Nephron (organoid): ENCODE results near the gene DNAJC1.
A peak's percentile ranks its signal among the peaks of the same experiment; 100 is the strongest.

Experiments
- H3K27ac Mint-ChIP-seq, 3 experiments: 2 replicates each; pipeline ENCODE4 v1.8.0; 2020; ENCODE audit warnings: mixed read lengths in 3 of 3, mild to moderate bottlenecking in 2 of 3, moderate library complexity in 1 of 3
- H3K27me3 Mint-ChIP-seq: 2 replicates; pipeline ENCODE4 v1.8.0; 2021; ENCODE audit warnings: low read depth, mild to moderate bottlenecking, moderate library complexity, mixed read lengths
- H3K36me3 Mint-ChIP-seq: 2 replicates; pipeline ENCODE4 v1.8.0; 2020; ENCODE audit warnings: low read depth, mixed read lengths
- H3K4me1 Mint-ChIP-seq: 2 replicates; pipeline ENCODE4 v1.8.0; 2020; ENCODE audit warnings: mixed read lengths
- H3K4me3 Mint-ChIP-seq, 3 experiments: 2 replicates each; pipeline ENCODE4 v1.8.0; 2020; ENCODE audit warnings: mild to moderate bottlenecking in 3 of 3, mixed read lengths in 3 of 3, moderate library complexity in 2 of 3
- H3K9me3 Mint-ChIP-seq: 2 replicates; pipeline ENCODE4 v1.8.0; 2020; ENCODE audit warnings: mixed read lengths
- CTCF ChIP-seq, 3 experiments: fragments of 200-600 bp; sonication (generic); IDR thresholded peaks; one replicate each; pipeline ENCODE4 v1.5.0; 2021; ENCODE audit warnings: antibody characterized with exemption in 3 of 3; ENCODE audit not compliant: unreplicated experiment in 3 of 3

DNAJC1 gene

GRCh38 chr10:21959998-21960397, 43.5 kb downstream of the DNAJC1 start:
- Mint-ChIP-seq H3K9me3 (peaks cover 5% of the 10 kb centered on the region), H3K27ac (peak overlapping the region in 1 of 3 experiments; percentile 7), H3K4me3 (no peak overlapping the region), H3K4me1 (peaks cover 5% of the 10 kb centered on the region), H3K27me3 (no peaks in the 10 kb centered on the region), H3K36me3 (peaks cover 3% of the 10 kb centered on the region)
- TF ChIP-seq CTCF (IDR thresholded peaks at IDR 0.05; ENCODE audit: unreplicated experiment in 3 of 3) = no peak

GRCh38 chr10:21954690-21955089, 48.8 kb downstream of the DNAJC1 start:
- Mint-ChIP-seq H3K27ac (no peak overlapping the region), H3K4me3 (no peak overlapping the region), H3K27me3 (no peaks in the 10 kb centered on the region), H3K36me3 (no peaks in the 10 kb centered on the region), H3K4me1 (peaks cover 5% of the 10 kb centered on the region), H3K9me3 (no peaks in the 10 kb centered on the region)
- TF ChIP-seq CTCF (IDR thresholded peaks at IDR 0.05; ENCODE audit: unreplicated experiment in 3 of 3) = no peak

GRCh38 chr10:21954132-21954531, 49.4 kb downstream of the DNAJC1 start:
- H3K4me3 Mint-ChIP-seq = no peak overlapping the region
- no peak overlapping the region for H3K27ac Mint-ChIP-seq
- peaks cover 5% of the 10 kb centered on the region for H3K4me1 Mint-ChIP-seq
- no peaks in the 10 kb centered on the region for H3K9me3 Mint-ChIP-seq
- TF ChIP-seq CTCF (IDR thresholded peaks at IDR 0.05; ENCODE audit: unreplicated experiment in 3 of 3) = no peak
- no peaks in the 10 kb centered on the region for H3K36me3 Mint-ChIP-seq
- H3K27me3 Mint-ChIP-seq = no peaks in the 10 kb centered on the region

- H3K27ac Mint-ChIP-seq = no peak overlapping the region
- no peaks in the 10 kb centered on the region for H3K36me3 Mint-ChIP-seq
- H3K27me3 Mint-ChIP-seq = no peaks in the 10 kb centered on the region
- peak; percentile 46 to 57 (median 49) for TF ChIP-seq CTCF (IDR thresholded peaks at IDR 0.05; ENCODE audit: unreplicated experiment in 3 of 3)
- H3K9me3 Mint-ChIP-seq = no peaks in the 10 kb centered on the region
- H3K4me3 Mint-ChIP-seq = no peak overlapping the region
- peaks cover 5% of the 10 kb centered on the region for H3K4me1 Mint-ChIP-seq
These were observed 49.9 kb downstream of the DNAJC1 start for GRCh38 chr10:21953585-21954057.

- H3K9me3 Mint-ChIP-seq = no peaks in the 10 kb centered on the region
- no peak for TF ChIP-seq CTCF (IDR thresholded peaks at IDR 0.05; ENCODE audit: unreplicated experiment in 3 of 3)
- H3K4me3 Mint-ChIP-seq = no peak overlapping the region
- peaks cover under 1% of the 10 kb centered on the region for H3K4me1 Mint-ChIP-seq
- no peaks in the 10 kb centered on the region for H3K27me3 Mint-ChIP-seq
- no peak overlapping the region for H3K27ac Mint-ChIP-seq
- H3K36me3 Mint-ChIP-seq = no peaks in the 10 kb centered on the region
These were observed 53.0 kb downstream of the DNAJC1 start for GRCh38 chr10:21950566-21950965.

GRCh38 chr10:21946946-21947345, 56.6 kb downstream of the DNAJC1 start:
- Mint-ChIP-seq H3K27ac (no peak overlapping the region), H3K4me1 (peaks cover 8% of the 10 kb centered on the region), H3K36me3 (no peaks in the 10 kb centered on the region), H3K27me3 (no peaks in the 10 kb centered on the region), H3K4me3 (no peak overlapping the region), H3K9me3 (no peaks in the 10 kb centered on the region)
- TF ChIP-seq CTCF (IDR thresholded peaks at IDR 0.05; ENCODE audit: unreplicated experiment in 3 of 3) = no peak
